ENCODE data around the gene CUX1. TPM values are rescaled to one million over a fixed set of nuclear protein-coding genes. Genes with fewer than 3 reads are reported as not detected.
A peak's percentile ranks its signal among the peaks of the same experiment; 100 is the strongest.

The CUX1 gene
- total and polyA plus RNA-seq, 2 donors (not counting 1 experiment from before 2014, with no cell fraction given), result 22.7 to 38.1 TPM

DNA sequence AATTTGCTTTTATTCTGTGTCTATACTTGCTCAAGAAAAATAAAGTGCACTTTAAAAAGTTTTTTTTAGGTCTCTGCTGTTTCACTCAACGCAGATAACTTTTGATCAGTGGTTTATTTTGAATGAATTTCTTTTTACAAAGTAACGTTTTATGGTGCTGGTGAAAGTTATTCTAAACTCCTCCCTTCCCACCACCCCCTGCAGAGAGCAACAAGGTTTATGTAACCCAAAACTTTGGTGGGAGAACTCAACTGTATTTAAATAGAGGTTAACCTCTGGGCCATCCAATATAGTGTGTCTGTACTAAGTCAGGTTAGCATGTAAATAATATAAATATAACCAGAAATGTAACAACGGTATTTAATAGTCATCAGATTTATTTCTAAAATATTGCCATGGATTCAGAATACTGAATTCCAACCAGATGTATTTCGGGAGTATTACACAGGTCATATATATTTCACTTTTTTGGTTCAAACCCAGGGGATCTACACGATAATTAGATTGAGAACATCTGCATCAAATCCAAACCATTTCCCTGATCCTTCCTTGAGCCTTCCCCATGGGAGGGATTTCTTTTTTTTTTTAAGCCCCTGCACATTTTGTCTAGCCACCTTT lies 3.9 kb upstream of the CUX1 start:
- H3K27me3 ChIP-seq (ENCODE audit: control insufficient read depth, insufficient read depth, low read length), result no peaks in the 10 kb centered on the region
- H3K9me3 ChIP-seq (ENCODE audit: control insufficient read depth, insufficient read depth, low read depth, low read length), result no peaks in the 10 kb centered on the region
- TF ChIP-seq EZH2 (IDR thresholded peaks at IDR 0.05; ENCODE audit: low read length, missing control alignments), result no peak
- TF ChIP-seq CTCF (conservative IDR thresholded peaks at IDR 0.05 in 1 of 2, IDR thresholded peaks at IDR 0.05 in 1 of 2; ENCODE audit: low read depth in 1 of 2, low read length in 2 of 2), result no peak
- DNase-seq (ENCODE audit: low read depth in 2 of 2), result no peak
- no peak overlapping the region for H2AFZ ChIP-seq (ENCODE audit: low read length)
- H3K9ac ChIP-seq (ENCODE audit: insufficient read depth, low read length), result no peak overlapping the region
- H3K4me2 ChIP-seq (ENCODE audit: extremely low read depth, insufficient read depth, low read length), result peak overlapping the region; percentile 58
- no peak overlapping the region for H3K27ac ChIP-seq (ENCODE audit: insufficient read depth, low read length)
- peaks cover 2% of the 10 kb centered on the region for H3K79me2 ChIP-seq (ENCODE audit: control insufficient read depth, insufficient read depth, low read length)
- H3K4me1 ChIP-seq (ENCODE audit: control insufficient read depth, extremely low read depth, insufficient read depth, low read length), result peaks cover 4% of the 10 kb centered on the region
- no peaks in the 10 kb centered on the region for H4K20me1 ChIP-seq (ENCODE audit: control insufficient read depth, extremely low read depth, insufficient read depth, low read length)
- H3K36me3 ChIP-seq (ENCODE audit: control insufficient read depth, insufficient read depth, low read length), result no peaks in the 10 kb centered on the region
- peak overlapping the region in 3 of 4 experiments; percentile 31 to 71 (median 60) for H3K4me3 ChIP-seq (replicated peaks in 1 of 4; ENCODE audit: control extremely low read depth in 1 of 4, insufficient read depth in 1 of 4, low read depth in 3 of 4, low read length in 4 of 4)

GRCh38 chr7:101814081-101814990 lies 3.1 kb upstream of the CUX1 start:
- Histone ChIP-seq H3K79me2 (ENCODE audit: control insufficient read depth, insufficient read depth, low read length) (peaks cover 6% of the 10 kb centered on the region), H3K4me1 (ENCODE audit: control insufficient read depth, extremely low read depth, insufficient read depth, low read length) (peaks cover 4% of the 10 kb centered on the region), H3K9ac (ENCODE audit: insufficient read depth, low read length) (peak overlapping the region; percentile 59), H3K36me3 (ENCODE audit: control insufficient read depth, insufficient read depth, low read length) (no peaks in the 10 kb centered on the region), H3K9me3 (ENCODE audit: control insufficient read depth, insufficient read depth, low read depth, low read length) (no peaks in the 10 kb centered on the region), H3K27ac (ENCODE audit: insufficient read depth, low read length) (peak overlapping the region; percentile 60), H3K4me3 (replicated peaks in 1 of 4; ENCODE audit: control extremely low read depth in 1 of 4, insufficient read depth in 1 of 4, low read depth in 3 of 4, low read length in 4 of 4) (peak overlapping the region; percentile 71 to 80 (median 77)), H3K27me3 (ENCODE audit: control insufficient read depth, insufficient read depth, low read length) (no peaks in the 10 kb centered on the region), H2AFZ (ENCODE audit: low read length) (peak overlapping the region; percentile 81), H4K20me1 (ENCODE audit: control insufficient read depth, extremely low read depth, insufficient read depth, low read length) (no peaks in the 10 kb centered on the region), H3K4me2 (ENCODE audit: extremely low read depth, insufficient read depth, low read length) (peak overlapping the region; percentile 96)
- DNase-seq (ENCODE audit: low read depth in 2 of 2), result peak; percentile 33 to 55
- TF ChIP-seq EZH2 (IDR thresholded peaks at IDR 0.05; ENCODE audit: low read length, missing control alignments) (no peak), CTCF (conservative IDR thresholded peaks at IDR 0.05 in 1 of 2, IDR thresholded peaks at IDR 0.05 in 1 of 2; ENCODE audit: low read depth in 1 of 2, low read length in 2 of 2) (peak in 1 of 2 donors; percentile 29)

Data from fibroblast of lung (primary cell).